ENCODE data around the gene LPP.

Gene LPP

GRCh38 chr3:188108703-188109412 is 45.1 kb upstream of the LPP start:
- Histone ChIP-seq H3K27me3 (ENCODE audit: insufficient read depth, poor library complexity, severe bottlenecking) (no peaks in the 10 kb centered on the region), H3K4me3 (replicated peaks; ENCODE audit: insufficient read depth, low read length) (no peak overlapping the region), H3K27ac (replicated peaks) (no peak overlapping the region)
- DNase-seq (ENCODE audit: low read depth in 1 of 2, low spot score in 1 of 2) = no peak
- TF ChIP-seq SPI1 (IDR thresholded peaks at IDR 0.05; ENCODE audit: borderline replicate concordance, low read depth) (no peak), REST (IDR thresholded peaks at IDR 0.05; ENCODE audit: insufficient replicate concordance, low read depth) (no peak), CTCF (IDR thresholded peaks at IDR 0.05; ENCODE audit: insufficient read depth, low read length) (no peak), POLR2AphosphoS5 (IDR thresholded peaks at IDR 0.05; ENCODE audit: low read depth) (no peak), GABPA (IDR thresholded peaks at IDR 0.05; ENCODE audit: low read depth) (no peak)

- no peak overlapping the region for H3K4me3 ChIP-seq (replicated peaks; ENCODE audit: insufficient read depth, low read length)
- no peak for TF ChIP-seq CTCF (IDR thresholded peaks at IDR 0.05; ENCODE audit: insufficient read depth, low read length)
- TF ChIP-seq SPI1 (IDR thresholded peaks at IDR 0.05; ENCODE audit: borderline replicate concordance, low read depth) = no peak
- TF ChIP-seq POLR2AphosphoS5 (IDR thresholded peaks at IDR 0.05; ENCODE audit: low read depth) = no peak
- no peak for TF ChIP-seq REST (IDR thresholded peaks at IDR 0.05; ENCODE audit: insufficient replicate concordance, low read depth)
- no peak for TF ChIP-seq GABPA (IDR thresholded peaks at IDR 0.05; ENCODE audit: low read depth)
- no peak overlapping the region for H3K27ac ChIP-seq (replicated peaks)
- DNase-seq (ENCODE audit: low read depth in 1 of 2, low spot score in 1 of 2) = no peak
- no peaks in the 10 kb centered on the region for H3K27me3 ChIP-seq (ENCODE audit: insufficient read depth, poor library complexity, severe bottlenecking)
Observed at GRCh38 chr3:188111002-188111584, 42.9 kb upstream of the LPP start.

GRCh38 chr3:188113756-188114155 is 40.2 kb upstream of the LPP start:
- Histone ChIP-seq H3K4me3 (replicated peaks; ENCODE audit: insufficient read depth, low read length) (no peak overlapping the region), H3K27me3 (ENCODE audit: insufficient read depth, poor library complexity, severe bottlenecking) (no peaks in the 10 kb centered on the region), H3K27ac (replicated peaks) (no peak overlapping the region)
- DNase-seq (ENCODE audit: low read depth in 1 of 2, low spot score in 1 of 2) = no peak
- TF ChIP-seq CTCF (IDR thresholded peaks at IDR 0.05; ENCODE audit: insufficient read depth, low read length) = no peak
- TF ChIP-seq REST (IDR thresholded peaks at IDR 0.05; ENCODE audit: insufficient replicate concordance, low read depth) = no peak
- TF ChIP-seq POLR2AphosphoS5 (IDR thresholded peaks at IDR 0.05; ENCODE audit: low read depth) = no peak
- no peak for TF ChIP-seq GABPA (IDR thresholded peaks at IDR 0.05; ENCODE audit: low read depth)
- TF ChIP-seq SPI1 (IDR thresholded peaks at IDR 0.05; ENCODE audit: borderline replicate concordance, low read depth) = no peak
